Hippocampal formation (tissue), 2 donors: Measurements from ENCODE around the gene TMEM14A.

Experiments
- DNase-seq, 2 donors: peaks; one replicate each; lab custom pipeline; 2025; lab: John Stamatoyannopoulos, UW

TMEM14A gene

GRCh38 chr6:52736145-52736544 lies 65.2 kb downstream of the TMEM14A start:
- DNase-seq, result no peak
